Activated T-cell treated with anti-CD3 and anti-CD28 coated beads, Interleukin-2, amount 50 U/mL, for 72 hours (primary cell): ENCODE data around the gene KIF23. TPM values are rescaled to one million over a fixed set of nuclear protein-coding genes. Genes with fewer than 3 reads are reported as not detected.

ENCODE experiments used
- ATAC-seq, 2 donors: fragments of 150-1000 bp; cut with Tn5 transposase; replicated peaks in 1 of 2; 2 replicates each; pipeline ENCODE4 v1.10.0; 2021; ENCODE audit warnings: moderate library complexity in 2 of 2, mild to moderate bottlenecking in 1 of 2
- DNase-seq, 2 donors: peaks; one replicate each; pipeline ENCODE4 v3.0.0; 2021 to 2022; ENCODE audit warnings: mixed read lengths in 1 of 2
- H3K27ac Mint-ChIP-seq: one replicate; pipeline ENCODE4 v1.8.0; 2022; ENCODE audit warnings: mild to moderate bottlenecking, moderate library complexity, mixed read lengths
- H3K27me3 Mint-ChIP-seq: one replicate; pipeline ENCODE4 v1.8.0; 2022; ENCODE audit warnings: low read depth, mixed read lengths
- H3K36me3 Mint-ChIP-seq, 2 donors: one replicate each; pipeline ENCODE4 v1.8.0; 2022; ENCODE audit warnings: mixed read lengths in 2 of 2, mild to moderate bottlenecking in 1 of 2; ENCODE audit not compliant: insufficient read depth in 2 of 2
- H3K4me1 Mint-ChIP-seq: one replicate; pipeline ENCODE4 v1.8.0; 2022; ENCODE audit warnings: low read depth, mixed read lengths
- H3K4me3 Mint-ChIP-seq, 2 donors: one replicate each; pipeline ENCODE4 v1.8.0; 2022; ENCODE audit warnings: mild to moderate bottlenecking in 2 of 2, mixed read lengths in 2 of 2, moderate library complexity in 2 of 2
- H3K9me3 Mint-ChIP-seq, 2 donors: one replicate each; pipeline ENCODE4 v1.8.0; 2022; ENCODE audit warnings: mixed read lengths in 2 of 2
- total RNA-seq, 2 donors: library from RNA; stranded (reverse); gene quantifications; one replicate each; pipeline ENCODE4 v1.2.3, GENCODE V29; 2022

KIF23 gene
- total RNA-seq, 2 donors from 2014 or later, result 51.5 to 56.2 TPM

- Mint-ChIP-seq H3K4me3 (no peak overlapping the region), H3K27ac (no peak overlapping the region), H3K27me3 (peaks cover 1% of the 10 kb centered on the region), H3K4me1 (no peaks in the 10 kb centered on the region), H3K9me3 (no peaks in the 10 kb centered on the region), H3K36me3 (no peaks in the 10 kb centered on the region)
- DNase-seq (no peak), ATAC-seq (no peak)
Observed at GRCh38 chr15:69386284-69386683, 27.9 kb upstream of the KIF23 start.

- H3K36me3 Mint-ChIP-seq, result no peaks in the 10 kb centered on the region
- DNase-seq, result no peak
- peaks cover 4% of the 10 kb centered on the region for H3K4me1 Mint-ChIP-seq
- no peak overlapping the region for H3K4me3 Mint-ChIP-seq
- H3K27ac Mint-ChIP-seq, result no peak overlapping the region
- H3K9me3 Mint-ChIP-seq, result no peaks in the 10 kb centered on the region
- no peak for ATAC-seq
- H3K27me3 Mint-ChIP-seq, result peaks cover 5% of the 10 kb centered on the region
Observed at GRCh38 chr15:69388260-69388705, 25.9 kb upstream of the KIF23 start.

GRCh38 chr15:69389426-69389825, 24.7 kb upstream of the KIF23 start:
- H3K9me3 Mint-ChIP-seq, result no peaks in the 10 kb centered on the region
- ATAC-seq, result no peak

GRCh38 chr15:69390575-69390974, 23.6 kb upstream of the KIF23 start:
- Mint-ChIP-seq H3K9me3 (no peaks in the 10 kb centered on the region), H3K27ac (no peak overlapping the region), H3K27me3 (peaks cover 5% of the 10 kb centered on the region), H3K36me3 (no peaks in the 10 kb centered on the region), H3K4me1 (peaks cover 21% of the 10 kb centered on the region), H3K4me3 (no peak overlapping the region)
- no peak for ATAC-seq
- no peak for DNase-seq

More at GRCh38 chr15:69389426-69389825, 24.7 kb upstream of the KIF23 start:
- DNase-seq, result no peak
- Mint-ChIP-seq H3K36me3 (no peaks in the 10 kb centered on the region), H3K4me1 (peaks cover 15% of the 10 kb centered on the region), H3K27ac (no peak overlapping the region), H3K4me3 (no peak overlapping the region), H3K27me3 (peaks cover 5% of the 10 kb centered on the region)

GRCh38 chr15:69391046-69391757, 22.9 kb upstream of the KIF23 start:
- H3K27me3 Mint-ChIP-seq, result peaks cover 5% of the 10 kb centered on the region
- no peak for ATAC-seq
- no peaks in the 10 kb centered on the region for H3K36me3 Mint-ChIP-seq
- H3K4me1 Mint-ChIP-seq, result peaks cover 21% of the 10 kb centered on the region
- no peak overlapping the region for H3K27ac Mint-ChIP-seq
- DNase-seq, result no peak
- H3K4me3 Mint-ChIP-seq, result no peak overlapping the region
- no peaks in the 10 kb centered on the region for H3K9me3 Mint-ChIP-seq

GRCh38 chr15:69392352-69392751, 21.8 kb upstream of the KIF23 start:
- H3K36me3 Mint-ChIP-seq, result no peaks in the 10 kb centered on the region

GRCh38 chr15:69393831-69394491, 20.2 kb upstream of the KIF23 start:
- Mint-ChIP-seq H3K36me3 (no peaks in the 10 kb centered on the region), H3K9me3 (no peaks in the 10 kb centered on the region), H3K4me1 (peaks cover 25% of the 10 kb centered on the region), H3K27me3 (peaks cover 17% of the 10 kb centered on the region), H3K27ac (no peak overlapping the region), H3K4me3 (no peak overlapping the region)
- no peak for DNase-seq
- no peak for ATAC-seq

More at GRCh38 chr15:69392352-69392751, 21.8 kb upstream of the KIF23 start:
- DNase-seq (no peak), ATAC-seq (no peak)
- peaks cover 21% of the 10 kb centered on the region for H3K4me1 Mint-ChIP-seq
- H3K27ac Mint-ChIP-seq, result no peak overlapping the region
- no peaks in the 10 kb centered on the region for H3K9me3 Mint-ChIP-seq
- H3K4me3 Mint-ChIP-seq, result no peak overlapping the region
- H3K27me3 Mint-ChIP-seq, result peaks cover 9% of the 10 kb centered on the region

GRCh38 chr15:69394556-69395282, 19.4 kb upstream of the KIF23 start:
- Mint-ChIP-seq H3K4me3 (peak overlapping the region in 1 of 2 donors; percentile 29), H3K36me3 (no peaks in the 10 kb centered on the region), H3K27ac (no peak overlapping the region), H3K4me1 (peaks cover 25% of the 10 kb centered on the region), H3K27me3 (peaks cover 17% of the 10 kb centered on the region), H3K9me3 (no peaks in the 10 kb centered on the region)
- peak; percentile 85 to 88 for DNase-seq
- ATAC-seq, result peak; percentile 92 to 96

- peaks cover 17% of the 10 kb centered on the region for H3K27me3 Mint-ChIP-seq
- DNase-seq (no peak), ATAC-seq (no peak)
- H3K27ac Mint-ChIP-seq, result no peak overlapping the region
- H3K36me3 Mint-ChIP-seq, result no peaks in the 10 kb centered on the region
- peaks cover 28% of the 10 kb centered on the region for H3K4me1 Mint-ChIP-seq
- no peaks in the 10 kb centered on the region for H3K9me3 Mint-ChIP-seq
- H3K4me3 Mint-ChIP-seq, result no peak overlapping the region
Observed at GRCh38 chr15:69395460-69395859, 18.7 kb upstream of the KIF23 start.

- Mint-ChIP-seq H3K27ac (no peak overlapping the region), H3K4me3 (no peak overlapping the region), H3K9me3 (no peaks in the 10 kb centered on the region), H3K27me3 (peaks cover 17% of the 10 kb centered on the region), H3K36me3 (no peaks in the 10 kb centered on the region), H3K4me1 (peaks cover 34% of the 10 kb centered on the region)
- DNase-seq, result no peak
- ATAC-seq, result no peak
Observed at GRCh38 chr15:69395991-69396390, 18.2 kb upstream of the KIF23 start.

- Mint-ChIP-seq H3K9me3 (no peaks in the 10 kb centered on the region), H3K27me3 (peaks cover 13% of the 10 kb centered on the region), H3K27ac (no peak overlapping the region), H3K4me3 (no peak overlapping the region), H3K36me3 (no peaks in the 10 kb centered on the region), H3K4me1 (peaks cover 33% of the 10 kb centered on the region)
- DNase-seq (no peak), ATAC-seq (no peak)
Observed at GRCh38 chr15:69398491-69398891, 15.7 kb upstream of the KIF23 start.

GRCh38 chr15:69400850-69401249, 13.3 kb upstream of the KIF23 start:
- DNase-seq (peak; percentile 25 to 54), ATAC-seq (peak; percentile 88 to 91)
- no peak overlapping the region for H3K27ac Mint-ChIP-seq
- H3K9me3 Mint-ChIP-seq, result no peaks in the 10 kb centered on the region
- H3K27me3 Mint-ChIP-seq, result peaks cover 13% of the 10 kb centered on the region
- no peaks in the 10 kb centered on the region for H3K36me3 Mint-ChIP-seq
- peaks cover 18% of the 10 kb centered on the region for H3K4me1 Mint-ChIP-seq
- no peak overlapping the region for H3K4me3 Mint-ChIP-seq

- Mint-ChIP-seq H3K27me3 (peaks cover 4% of the 10 kb centered on the region), H3K4me1 (peaks cover 16% of the 10 kb centered on the region), H3K4me3 (no peak overlapping the region), H3K27ac (no peak overlapping the region), H3K36me3 (no peaks in the 10 kb centered on the region), H3K9me3 (no peaks in the 10 kb centered on the region)
- no peak for ATAC-seq
- no peak for DNase-seq
Observed at GRCh38 chr15:69402816-69403215, 11.3 kb upstream of the KIF23 start.
